ENCODE data around the gene ZPBP. TPM values are rescaled to one million over a fixed set of nuclear protein-coding genes. Genes with fewer than 3 reads are reported as not detected.
"Not testable (repeated sequence)": the region's sequence is repeated elsewhere in the genome, so short reads cannot be mapped to it uniquely, and the experiment has no call there.

ZPBP gene
- total RNA-seq, 1 experiment from 2014 or later = not detected

GRCh38 chr7:50047716-50048115 is 45.3 kb downstream of the ZPBP start:
- no peak for DNase-seq (ENCODE audit: low spot score)

- not testable (repeated sequence) for DNase-seq (ENCODE audit: low spot score)
Observed at GRCh38 chr7:50041165-50041564, 51.9 kb downstream of the ZPBP start.

GRCh38 chr7:50037086-50037485 is 56.0 kb downstream of the ZPBP start:
- DNase-seq (ENCODE audit: low spot score) = no peak

GRCh38 chr7:50022991-50023390 is 70.1 kb downstream of the ZPBP start:
- DNase-seq (ENCODE audit: low spot score) = no peak

GRCh38 chr7:50022451-50022850 is 70.6 kb downstream of the ZPBP start:
- DNase-seq (ENCODE audit: low spot score) = no peak

- no peak for DNase-seq (ENCODE audit: low spot score)
Observed at GRCh38 chr7:49995681-49996080, 97.4 kb downstream of the ZPBP start.

GRCh38 chr7:49986191-49986590 is 106.9 kb downstream of the ZPBP start:
- no peak for DNase-seq (ENCODE audit: low spot score)

GRCh38 chr7:49980465-49980864 is 112.6 kb downstream of the ZPBP start:
- no peak for DNase-seq (ENCODE audit: low spot score)

- no peak for DNase-seq (ENCODE audit: low spot score)
Observed at GRCh38 chr7:49976238-49976637, 116.8 kb downstream of the ZPBP start.

GRCh38 chr7:49974035-49974434 is 119.0 kb downstream of the ZPBP start:
- DNase-seq (ENCODE audit: low spot score) = no peak

GRCh38 chr7:49937608-49938007 is 155.4 kb downstream of the ZPBP start:
- no peak for DNase-seq (ENCODE audit: low spot score)

GRCh38 chr7:49931627-49932026 is 161.4 kb downstream of the ZPBP start:
- no peak for DNase-seq (ENCODE audit: low spot score)

GRCh38 chr7:49928787-49929186 is 164.3 kb downstream of the ZPBP start:
- DNase-seq (ENCODE audit: low spot score) = no peak

- DNase-seq (ENCODE audit: low spot score) = no peak
Observed at GRCh38 chr7:49927631-49928030, 165.4 kb downstream of the ZPBP start.

- DNase-seq (ENCODE audit: low spot score) = no peak
Observed at GRCh38 chr7:49926720-49927119, 166.3 kb downstream of the ZPBP start.

- no peak for DNase-seq (ENCODE audit: low spot score)
Observed at GRCh38 chr7:49911909-49912308, 181.1 kb downstream of the ZPBP start.

GRCh38 chr7:49894543-49894942 is 198.5 kb downstream of the ZPBP start:
- no peak for DNase-seq (ENCODE audit: low spot score)

- DNase-seq (ENCODE audit: low spot score) = no peak
Observed at GRCh38 chr7:49893131-49893530, 199.9 kb downstream of the ZPBP start.

- DNase-seq (ENCODE audit: low spot score) = no peak
Observed at GRCh38 chr7:49892481-49892880, 200.6 kb downstream of the ZPBP start.

Other genes starting within 250 kb of the ZPBP start
- not detected in 2 replicates for gene IKZF1, start 211.5 kb upstream of the ZPBP start, total RNA-seq (2014; rRNA removed; shearing (Covaris generic))